22Rv1 (cell line): ENCODE measurements around the gene TSPAN2.

Experiments
- CTCF ChIP-seq: fragments of 450-650 bp; IDR thresholded peaks from 2 replicates; pipeline ENCODE4 v1.5.1; 2017; ENCODE audit warnings: mild to moderate bottlenecking
- ZFX ChIP-seq: fragments of 450-650 bp; IDR thresholded peaks from 2 replicates; pipeline ENCODE4 v1.6.1; 2017; ENCODE audit warnings: antibody characterized with exemption, borderline replicate concordance

DNA sequence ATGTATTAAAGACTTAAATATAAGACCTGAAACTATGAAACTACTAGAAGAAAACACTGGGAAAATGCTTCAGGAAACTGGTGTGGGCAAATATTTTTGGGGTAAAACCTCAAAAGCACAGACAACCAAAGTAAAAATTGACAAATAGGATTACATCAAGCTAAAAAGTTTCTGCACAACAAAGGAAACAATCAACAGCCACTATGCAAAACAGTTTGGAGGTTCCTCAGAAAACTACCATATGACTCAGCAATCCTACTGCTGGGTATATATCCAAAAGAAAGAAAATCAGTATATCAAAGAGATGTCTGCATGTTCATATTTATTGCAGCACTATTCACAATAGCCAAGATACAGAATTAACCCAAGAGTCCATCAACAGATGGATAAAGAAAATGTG is 42.6 kb downstream of the TSPAN2 start:
- no peak for TF ChIP-seq CTCF
- TF ChIP-seq ZFX: no peak
